ENCODE data around the gene RYR2. TPM values are rescaled to one million over a fixed set of nuclear protein-coding genes. Genes with fewer than 3 reads are reported as not detected.

Gene RYR2
- total RNA-seq, 2 experiments from 2014 or later = not detected

DNA sequence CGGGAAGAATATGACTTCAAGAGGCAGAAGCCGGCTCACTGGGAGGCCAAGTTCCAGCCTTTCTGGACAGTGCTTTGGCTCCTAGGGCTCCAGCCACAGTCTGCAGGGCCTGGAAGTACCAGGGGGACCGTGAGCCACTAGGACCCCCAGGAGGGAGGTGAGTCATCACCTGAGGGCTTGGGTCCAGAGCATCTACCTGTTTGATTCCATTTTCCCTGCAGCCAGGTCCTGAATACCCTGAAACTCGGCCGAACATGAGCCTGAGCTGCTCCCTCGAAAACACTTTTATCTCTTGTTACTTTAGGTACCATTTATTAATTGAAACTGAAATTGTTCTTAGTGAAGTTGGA is 164.1 kb downstream of the RYR2 start:
- intact Hi-C loops (cut with micrococcal nuclease; ENCODE audit: unreplicated experiment) = no loop called here
- POLR2A ChIA-PET = no interaction called here
- Histone ChIP-seq H3K9me3 (ENCODE audit: low read length) (no peaks in the 10 kb centered on the region), H3K4me3 (ENCODE audit: low read depth, low read length, poor library complexity, severe bottlenecking) (no peak overlapping the region), H3K4me1 (ENCODE audit: insufficient read depth, low read length, poor library complexity, severe bottlenecking) (no peaks in the 10 kb centered on the region), H3K9me2 (ENCODE audit: insufficient read depth, low read length) (no peaks in the 10 kb centered on the region), H3K27ac (ENCODE audit: low read depth, low read length, poor library complexity, severe bottlenecking) (no peak overlapping the region), H3K36me3 (ENCODE audit: insufficient read depth, low read length) (no peaks in the 10 kb centered on the region), H4K20me1 (ENCODE audit: insufficient read depth, low read length) (no peaks in the 10 kb centered on the region), H2AFZ (ENCODE audit: low read length) (no peak overlapping the region), H3K79me2 (ENCODE audit: insufficient read depth, low read depth, low read length) (no peaks in the 10 kb centered on the region), H3K4me2 (ENCODE audit: low read length) (no peak overlapping the region)
- BruUV-seq (replicated peaks) = no TSS peak
- TF ChIP-seq CTCF (conservative IDR thresholded peaks at IDR 0.05; ENCODE audit: low read length) (no peak), EZH2phosphoT487 (IDR thresholded peaks at IDR 0.05; ENCODE audit: borderline replicate concordance, low read depth, low read length) (no peak)
- CTCF ChIA-PET (ENCODE audit: unreplicated experiment) = no interaction called here
- DNase-seq (ENCODE audit: low spot score) = no peak

GRCh38 chr1:237211031-237211430 is 169.0 kb downstream of the RYR2 start:
- Histone ChIP-seq H3K4me3 (ENCODE audit: low read depth, low read length, poor library complexity, severe bottlenecking) (no peak overlapping the region), H2AFZ (ENCODE audit: low read length) (no peak overlapping the region), H3K27ac (ENCODE audit: low read depth, low read length, poor library complexity, severe bottlenecking) (no peak overlapping the region), H3K79me2 (ENCODE audit: insufficient read depth, low read depth, low read length) (no peaks in the 10 kb centered on the region), H3K9me3 (ENCODE audit: low read length) (no peaks in the 10 kb centered on the region), H3K4me1 (ENCODE audit: insufficient read depth, low read length, poor library complexity, severe bottlenecking) (no peaks in the 10 kb centered on the region), H3K36me3 (ENCODE audit: insufficient read depth, low read length) (no peaks in the 10 kb centered on the region), H3K4me2 (ENCODE audit: low read length) (no peak overlapping the region), H4K20me1 (ENCODE audit: insufficient read depth, low read length) (no peaks in the 10 kb centered on the region), H3K9me2 (ENCODE audit: insufficient read depth, low read length) (no peaks in the 10 kb centered on the region)
- no peak for TF ChIP-seq EZH2phosphoT487 (IDR thresholded peaks at IDR 0.05; ENCODE audit: borderline replicate concordance, low read depth, low read length)
- TF ChIP-seq CTCF (conservative IDR thresholded peaks at IDR 0.05; ENCODE audit: low read length) = no peak
- ChIA-PET CTCF (ENCODE audit: unreplicated experiment) (no interaction called here), POLR2A (no interaction called here)
- no peak for DNase-seq (ENCODE audit: low spot score)
- BruUV-seq (replicated peaks) = no TSS peak
- intact Hi-C loops (cut with micrococcal nuclease; ENCODE audit: unreplicated experiment) = no loop called here

GRCh38 chr1:237211540-237211939 is 169.6 kb downstream of the RYR2 start:
- no peaks in the 10 kb centered on the region for H3K9me2 ChIP-seq (ENCODE audit: insufficient read depth, low read length)
- intact Hi-C loops (cut with micrococcal nuclease; ENCODE audit: unreplicated experiment) = no loop called here
- TF ChIP-seq CTCF (conservative IDR thresholded peaks at IDR 0.05; ENCODE audit: low read length) (no peak), EZH2phosphoT487 (IDR thresholded peaks at IDR 0.05; ENCODE audit: borderline replicate concordance, low read depth, low read length) (no peak)
- H3K27ac ChIP-seq (ENCODE audit: low read depth, low read length, poor library complexity, severe bottlenecking) = no peak overlapping the region
- DNase-seq (ENCODE audit: low spot score) = no peak
- no peaks in the 10 kb centered on the region for H3K9me3 ChIP-seq (ENCODE audit: low read length)
- no peak overlapping the region for H2AFZ ChIP-seq (ENCODE audit: low read length)
- H3K36me3 ChIP-seq (ENCODE audit: insufficient read depth, low read length) = no peaks in the 10 kb centered on the region
- H3K4me3 ChIP-seq (ENCODE audit: low read depth, low read length, poor library complexity, severe bottlenecking) = no peak overlapping the region
- BruUV-seq (replicated peaks) = no TSS peak
- CTCF ChIA-PET (ENCODE audit: unreplicated experiment) = no interaction called here
- no peaks in the 10 kb centered on the region for H3K79me2 ChIP-seq (ENCODE audit: insufficient read depth, low read depth, low read length)
- POLR2A ChIA-PET = no interaction called here
- no peaks in the 10 kb centered on the region for H3K4me1 ChIP-seq (ENCODE audit: insufficient read depth, low read length, poor library complexity, severe bottlenecking)
- no peaks in the 10 kb centered on the region for H4K20me1 ChIP-seq (ENCODE audit: insufficient read depth, low read length)
- no peak overlapping the region for H3K4me2 ChIP-seq (ENCODE audit: low read length)
